Esophagus muscularis mucosa (tissue), 4 donors: Measurements from ENCODE around the gene NME1. TPM values are rescaled to one million over a fixed set of nuclear protein-coding genes. Genes with fewer than 3 reads are reported as not detected.
"Not testable (repeated sequence)": the region's sequence is repeated elsewhere in the genome, so short reads cannot be mapped to it uniquely, and the experiment has no call there.

Experiments used
- DNase-seq: peaks from one replicate; pipeline ENCODE4 v3.0.0-alpha.2; 2017; ENCODE audit errors: extremely low spot score
- H3K27ac ChIP-seq, 4 donors: fragments of 200-600 bp; sonication (generic); replicated peaks in 1 of 4; 1 replicate in 3 of 4; 2 replicates in 1 of 4; pipeline ENCODE4 v1.5.1; 2016 to 2019; ENCODE audit warnings: mild to moderate bottlenecking in 1 of 4
- H3K27me3 ChIP-seq, 4 donors: fragments of 200-600 bp; sonication (generic); one replicate each; pipeline versions ENCODE4 v1.5.1 to v1.6.0; 2016 to 2019
- H3K36me3 ChIP-seq, 4 donors: fragments of 200-600 bp; sonication (generic); one replicate each; pipeline ENCODE4 v1.5.1; 2016 to 2019
- H3K4me1 ChIP-seq, 4 donors: fragments of 200-600 bp; sonication (generic); one replicate each; pipeline ENCODE4 v1.5.1; 2016 to 2019
- H3K4me3 ChIP-seq, 4 donors: fragments of 200-600 bp; sonication (generic); 1 replicate in 2 of 4; 2 replicates in 2 of 4; pipeline ENCODE4 v1.5.1; 2016 to 2019; ENCODE audit warnings: mild to moderate bottlenecking in 4 of 4, moderate library complexity in 1 of 4
- H3K9me3 ChIP-seq, 4 donors: fragments of 200-600 bp; sonication (generic); 1 replicate in 3 of 4; 2 replicates in 1 of 4; pipeline ENCODE4 v1.5.1; 2016 to 2019
- CTCF ChIP-seq, 3 experiments: fragments of 200-600 bp in 2 of 3; fragments of 450-650 bp in 1 of 3; sonication (generic) in 2 of 3; IDR thresholded peaks; one replicate each; pipeline ENCODE4 v1.5.1; 2017 to 2019; ENCODE audit warnings: antibody characterized with exemption in 3 of 3, mild to moderate bottlenecking in 2 of 3, moderate library complexity in 1 of 3
- EP300 ChIP-seq: sonication (generic); formaldehyde crosslinking; IDR thresholded peaks from one replicate; pipeline ENCODE4 v1.6.1; 2017; ENCODE audit warnings: antibody characterized with exemption
- POLR2A ChIP-seq: fragments of 450-650 bp; IDR thresholded peaks from one replicate; pipeline ENCODE4 v1.6.1; 2017; ENCODE audit warnings: antibody characterized with exemption, moderate library complexity, mild to moderate bottlenecking, low read depth
- POLR2AphosphoS5 ChIP-seq, 2 donors: sonication (generic); formaldehyde crosslinking; IDR thresholded peaks; one replicate each; pipeline ENCODE4 v1.6.1; 2017; ENCODE audit warnings: antibody characterized with exemption in 2 of 2
- WGBS: methylation state at CpG from one replicate; pipeline ENCODE4 v1.1.5; 2018; 5-methylcytosine and 5-hydroxymethylcytosine counted together
- intact Hi-C: fragments of 100-400 bp; cut with DNase I; formaldehyde crosslinking; loops from one replicate; pipeline ENCODE4 v1.15.1; 2023
- total RNA-seq, 4 donors: library from RNA; depleted of rRNA; stranded (reverse); fragments of >200 nt; gene quantifications; one replicate each; pipeline versions ENCODE4 v1.1.0 to v1.2.1, GENCODE V29; 2016

The NME1 gene
- total RNA-seq, 4 donors from 2014 or later = 9.1 to 32.3 (median 16.3) TPM

- 25% methylated on average over 23 of the region's 23 CpGs for WGBS
- Histone ChIP-seq H3K27me3 (no peaks in the 10 kb centered on the region), H3K4me1 (peaks cover 23 to 45% (median 43%) of the 10 kb centered on the region in 4 donors), H3K36me3 (no peaks in the 10 kb centered on the region), H3K9me3 (no peaks in the 10 kb centered on the region), H3K27ac (peak overlapping the region; percentile 99 to 100 (median 100)), H3K4me3 (peak overlapping the region; percentile 95 to 100 (median 98))
- DNase-seq = peak; percentile 97
- TF ChIP-seq POLR2A (peak; percentile 95), POLR2AphosphoS5 (IDR thresholded peaks at IDR 0.05) (peak; percentile 98 to 99), CTCF (IDR thresholded peaks at IDR 0.05) (no peak), EP300 (no peak)
- intact Hi-C loops = loop anchor here (2.0 to 10.0 kb wide), 2 partner anchors 31 to 257 kb away; partner anchors contain the start of genes NME1 and TOB1
These were observed 31.5 kb upstream of the NME1 start for GRCh38 chr17:51121620-51122472.

GRCh38 chr17:51122473-51123115 is 30.8 kb upstream of the NME1 start:
- not testable (repeated sequence) for DNase-seq
- Histone ChIP-seq H3K4me1 (peaks cover 24 to 37% (median 36%) of the 10 kb centered on the region in 4 donors), H3K27ac (peak overlapping the region; percentile 99 to 100 (median 100))

GRCh38 chr17:51124640-51125503 is 28.5 kb upstream of the NME1 start:
- H3K4me1 ChIP-seq = peaks cover 10 to 23% (median 21%) of the 10 kb centered on the region in 4 donors
- H3K27me3 ChIP-seq = no peaks in the 10 kb centered on the region
- H3K9me3 ChIP-seq = no peaks in the 10 kb centered on the region
- no peak for TF ChIP-seq EP300
- no peak for TF ChIP-seq POLR2A
- TF ChIP-seq POLR2AphosphoS5 (IDR thresholded peaks at IDR 0.05) = no peak
- no peak for TF ChIP-seq CTCF (IDR thresholded peaks at IDR 0.05)
- intact Hi-C loops = loop anchor here (10.0 kb wide), 1 partner anchor 260 kb away; the partner anchor contains the start of gene TOB1
- H3K36me3 ChIP-seq = no peaks in the 10 kb centered on the region
- no peak for DNase-seq
- H3K4me3 ChIP-seq = no peak overlapping the region
- 86% methylated on average over 5 of the region's 5 CpGs for WGBS
- H3K27ac ChIP-seq = no peak overlapping the region

More at GRCh38 chr17:51122473-51123115, 30.8 kb upstream of the NME1 start:
- H3K4me3 ChIP-seq, H3K27me3 ChIP-seq, H3K9me3 ChIP-seq, H3K36me3 ChIP-seq: not testable (repeated sequence)
- 88% methylated on average over 10 of the region's 10 CpGs for WGBS
- intact Hi-C loops = loop anchor here (10.0 kb wide), 1 partner anchor 258 kb away; the partner anchor contains the start of gene TOB1

DNA sequence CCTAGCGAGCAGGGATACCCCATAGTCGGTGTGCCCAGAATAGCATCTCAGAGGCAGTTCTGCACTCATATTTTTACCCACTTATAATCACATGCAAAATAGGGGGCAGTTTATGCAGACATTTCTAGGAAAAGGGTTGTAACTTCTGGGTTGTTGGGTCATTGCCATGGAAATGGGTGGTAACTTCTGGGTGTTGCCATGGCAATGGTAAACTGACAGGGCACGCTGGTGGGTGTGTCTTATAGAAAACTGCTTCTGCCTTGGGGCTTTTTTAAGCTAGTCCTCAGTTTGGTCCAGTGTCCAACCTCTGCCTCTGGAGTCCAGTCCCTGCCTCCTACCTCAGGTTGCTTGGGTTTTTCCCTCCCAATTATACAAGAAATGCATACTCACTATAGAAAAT is 25.3 kb upstream of the NME1 start:
- DNase-seq = no peak
- peaks cover 12 to 26% (median 19%) of the 10 kb centered on the region in 4 donors for H3K4me1 ChIP-seq
- H3K27me3 ChIP-seq = no peaks in the 10 kb centered on the region
- no peak overlapping the region for H3K27ac ChIP-seq
- TF ChIP-seq CTCF (IDR thresholded peaks at IDR 0.05) (no peak), POLR2AphosphoS5 (IDR thresholded peaks at IDR 0.05) (no peak), EP300 (no peak)
- no peaks in the 10 kb centered on the region for H3K9me3 ChIP-seq
- 75% methylated on average over 3 of the region's 3 CpGs for WGBS
- H3K36me3 ChIP-seq = no peaks in the 10 kb centered on the region
- H3K4me3 ChIP-seq = no peak overlapping the region
- intact Hi-C loops = loop anchor here (10.0 kb wide), 1 partner anchor 263 kb away; the partner anchor contains the start of gene TOB1
